Effector memory CD8-positive, alpha-beta T cell (primary cell): ENCODE results near the gene GRAMD1B.

Experiments used
- ATAC-seq: fragments of 150-1000 bp; cut with Tn5 transposase; replicated peaks from 2 replicates; pipeline ENCODE4 v1.10.0; 2021; ENCODE audit warnings: mild to moderate bottlenecking, moderate library complexity
- DNase-seq, 3 experiments: peaks; one replicate each; pipeline ENCODE4 v3.0.0; 2021
- H3K27ac Mint-ChIP-seq, 2 donors: one replicate each; pipeline ENCODE4 v1.8.0; 2022; ENCODE audit warnings: mild to moderate bottlenecking in 2 of 2, mixed read lengths in 2 of 2, moderate library complexity in 2 of 2
- H3K27me3 Mint-ChIP-seq, 2 donors: one replicate each; pipeline ENCODE4 v1.8.0; 2022; ENCODE audit warnings: mixed read lengths in 2 of 2
- H3K36me3 Mint-ChIP-seq: one replicate; pipeline ENCODE4 v1.8.0; 2022; ENCODE audit warnings: mild to moderate bottlenecking, moderate library complexity, mixed read lengths; ENCODE audit not compliant: insufficient read depth
- H3K4me1 Mint-ChIP-seq, 2 donors: one replicate each; pipeline ENCODE4 v1.8.0; 2022; ENCODE audit warnings: low read depth in 2 of 2, mixed read lengths in 2 of 2
- H3K4me3 Mint-ChIP-seq, 2 donors: one replicate each; pipeline ENCODE4 v1.8.0; 2022; ENCODE audit warnings: mild to moderate bottlenecking in 2 of 2, mixed read lengths in 2 of 2, moderate library complexity in 2 of 2
- H3K9me3 Mint-ChIP-seq, 2 donors: one replicate each; pipeline ENCODE4 v1.8.0; 2022; ENCODE audit warnings: mixed read lengths in 2 of 2

The GRAMD1B gene

DNA sequence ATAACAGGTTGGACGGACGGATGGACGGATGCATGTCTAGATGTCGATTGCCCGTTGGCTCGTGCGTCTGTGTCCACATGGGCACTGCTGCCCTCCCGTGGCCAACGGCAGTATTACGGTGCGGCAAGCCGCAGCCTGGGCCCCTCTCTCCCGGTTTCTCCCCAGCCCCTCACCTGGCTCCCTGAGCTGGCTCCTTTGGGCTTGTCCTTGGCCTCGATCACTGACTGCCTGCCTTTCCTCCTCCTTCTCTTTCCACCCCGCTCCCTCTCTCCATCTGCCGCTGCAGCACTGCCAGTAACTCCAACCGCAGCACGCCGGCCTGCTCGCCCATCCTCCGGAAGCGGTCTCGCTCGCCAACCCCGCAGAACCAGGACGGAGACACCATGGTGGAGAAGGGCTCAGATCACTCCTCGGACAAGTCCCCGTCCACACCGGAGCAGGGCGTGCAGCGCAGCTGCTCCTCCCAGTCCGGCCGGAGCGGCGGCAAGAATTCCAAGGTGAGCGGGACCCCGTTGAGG, 147.1 kb downstream of the GRAMD1B start:
- peak; percentile 36 to 67 (median 51) for DNase-seq
- no peak overlapping the region for H3K27ac Mint-ChIP-seq
- peak overlapping the region; percentile 6 to 30 for H3K4me3 Mint-ChIP-seq

DNA sequence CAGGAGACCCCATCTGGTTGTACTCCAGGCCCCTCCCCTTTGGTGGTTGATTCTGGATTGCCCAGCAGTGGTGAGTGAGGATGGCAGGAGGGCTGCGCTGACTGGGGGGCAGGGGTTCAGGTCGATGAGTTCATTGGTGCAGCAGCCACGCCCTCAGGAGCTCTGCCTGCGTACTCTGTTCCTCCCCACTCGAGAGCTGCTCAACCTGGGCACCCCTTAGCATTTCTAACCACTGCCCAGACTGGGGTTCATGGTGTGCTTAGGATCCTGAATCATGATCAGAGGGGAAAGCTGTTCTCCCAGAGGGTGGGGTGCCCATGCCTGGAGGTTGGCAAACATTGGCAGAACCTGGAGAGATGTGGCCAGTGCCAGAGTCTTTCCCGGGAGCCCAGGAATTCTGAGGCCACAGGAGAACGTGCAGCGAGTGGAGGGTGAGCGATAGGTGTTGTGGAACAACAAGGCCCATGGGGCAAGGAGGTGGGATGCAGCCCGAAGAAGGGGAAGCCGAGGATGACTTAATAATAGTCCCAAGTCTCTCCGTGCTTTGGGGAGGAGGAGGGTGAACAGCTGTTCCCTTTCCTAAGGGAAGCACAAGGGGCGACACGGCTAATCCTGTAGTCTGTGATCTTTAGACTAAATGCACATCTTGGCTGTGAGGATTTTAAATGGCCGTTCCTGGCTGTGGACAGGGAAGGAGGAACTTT, 148.9 kb downstream of the GRAMD1B start:
- Mint-ChIP-seq H3K4me1 (peaks cover 21 to 23% of the 10 kb centered on the region in 2 donors), H3K27me3 (no peaks in the 10 kb centered on the region), H3K9me3 (no peaks in the 10 kb centered on the region), H3K27ac (no peak overlapping the region), H3K4me3 (no peak overlapping the region), H3K36me3 (no peaks in the 10 kb centered on the region)
- DNase-seq = no peak
- ATAC-seq = no peak

More for the DNA sequence above, 147.1 kb downstream of the GRAMD1B start:
- Mint-ChIP-seq H3K4me1 (peaks cover 21 to 23% of the 10 kb centered on the region in 2 donors), H3K36me3 (no peaks in the 10 kb centered on the region), H3K27me3 (no peaks in the 10 kb centered on the region), H3K9me3 (no peaks in the 10 kb centered on the region)
- peak; percentile 68 for ATAC-seq

DNA sequence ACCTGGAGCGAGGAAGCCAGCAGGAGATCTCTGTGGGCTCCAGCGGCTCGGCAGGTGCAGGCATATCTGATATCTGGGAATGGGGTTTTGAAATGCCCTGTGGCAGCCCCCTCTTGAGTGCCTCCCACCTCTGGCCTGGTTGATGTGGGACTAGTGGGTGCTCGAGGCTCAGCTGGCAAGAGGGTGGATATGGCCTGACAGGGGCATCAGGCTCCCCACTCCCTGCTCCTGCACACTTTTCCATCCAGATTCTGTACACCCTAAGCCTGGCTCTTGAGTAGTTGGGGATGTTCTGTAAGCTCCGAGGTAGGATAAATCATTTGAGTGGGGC, 149.4 kb downstream of the GRAMD1B start:
- H3K9me3 Mint-ChIP-seq = no peaks in the 10 kb centered on the region
- H3K4me3 Mint-ChIP-seq = no peak overlapping the region
- ATAC-seq (no peak), DNase-seq (no peak)
- H3K27ac Mint-ChIP-seq = no peak overlapping the region
- H3K4me1 Mint-ChIP-seq = peaks cover 21 to 23% of the 10 kb centered on the region in 2 donors
- no peaks in the 10 kb centered on the region for H3K27me3 Mint-ChIP-seq
- H3K36me3 Mint-ChIP-seq = no peaks in the 10 kb centered on the region

DNA sequence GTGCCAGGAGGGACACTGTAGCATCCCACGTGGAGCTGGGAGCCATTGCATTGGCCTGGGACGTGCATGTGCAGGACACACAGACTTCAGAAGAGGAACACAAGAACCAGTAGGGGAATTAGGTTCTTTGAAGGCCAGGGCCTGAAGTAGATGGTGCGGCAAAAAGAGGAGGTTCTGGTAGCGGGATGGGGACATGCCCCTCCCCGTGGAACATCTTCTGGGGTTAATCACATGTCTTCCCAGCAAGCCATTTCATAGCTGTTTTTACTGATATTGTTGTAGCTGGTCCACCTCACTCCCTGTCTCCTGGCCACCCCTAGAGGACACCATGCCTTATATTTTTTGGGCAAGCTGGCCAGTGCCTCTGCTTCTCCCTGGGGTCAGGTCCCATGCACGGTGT, 150.1 kb downstream of the GRAMD1B start:
- Mint-ChIP-seq H3K4me1 (peaks cover 19 to 23% of the 10 kb centered on the region in 2 donors), H3K27me3 (no peaks in the 10 kb centered on the region), H3K36me3 (no peaks in the 10 kb centered on the region), H3K27ac (no peak overlapping the region), H3K9me3 (no peaks in the 10 kb centered on the region), H3K4me3 (no peak overlapping the region)
- peak; percentile 6 for ATAC-seq
- peak in 1 of 3 experiments; percentile 3 for DNase-seq

DNA sequence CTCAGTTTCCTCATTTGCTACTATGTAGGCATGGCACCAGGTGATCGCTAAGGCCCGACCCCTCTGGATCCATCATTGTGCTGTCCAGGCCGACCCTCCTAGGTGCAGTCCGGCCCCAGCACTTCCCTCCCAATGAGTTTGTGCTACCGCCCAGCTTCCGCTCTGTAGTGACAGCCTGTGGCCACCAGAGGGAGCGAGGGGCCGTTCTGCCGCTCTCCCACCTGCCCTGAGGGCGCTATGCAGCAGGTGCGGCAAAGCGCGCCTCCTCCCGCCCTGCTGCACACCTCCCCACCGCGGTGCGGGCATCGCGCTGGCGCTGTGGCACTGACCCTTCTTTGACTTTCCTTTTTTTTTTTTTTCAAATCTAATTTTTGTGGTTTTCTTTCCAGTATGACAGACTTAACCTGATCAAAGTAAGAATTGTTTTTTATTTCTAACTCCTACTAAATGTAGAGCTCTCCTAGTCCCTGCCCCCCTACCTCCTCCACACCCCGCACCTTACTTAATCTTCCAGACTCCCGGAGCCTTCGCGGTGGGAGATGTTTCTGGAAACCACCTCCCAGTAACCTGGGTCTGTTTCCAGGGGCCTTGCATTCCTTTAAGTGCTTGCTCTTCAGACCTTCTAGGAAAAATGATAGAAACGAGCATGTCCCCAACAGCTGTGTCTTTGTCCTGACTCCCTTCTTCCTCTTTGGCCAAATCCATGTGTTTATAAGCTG, 150.6 kb downstream of the GRAMD1B start:
- peak; percentile 42 to 59 (median 48) for DNase-seq
- no peak overlapping the region for H3K27ac Mint-ChIP-seq
- peak overlapping the region in 1 of 2 donors; percentile 13 for H3K4me3 Mint-ChIP-seq
- no peaks in the 10 kb centered on the region for H3K27me3 Mint-ChIP-seq
- peaks cover 19 to 23% of the 10 kb centered on the region in 2 donors for H3K4me1 Mint-ChIP-seq
- no peaks in the 10 kb centered on the region for H3K9me3 Mint-ChIP-seq
- peak; percentile 91 for ATAC-seq
- H3K36me3 Mint-ChIP-seq = no peaks in the 10 kb centered on the region

DNA sequence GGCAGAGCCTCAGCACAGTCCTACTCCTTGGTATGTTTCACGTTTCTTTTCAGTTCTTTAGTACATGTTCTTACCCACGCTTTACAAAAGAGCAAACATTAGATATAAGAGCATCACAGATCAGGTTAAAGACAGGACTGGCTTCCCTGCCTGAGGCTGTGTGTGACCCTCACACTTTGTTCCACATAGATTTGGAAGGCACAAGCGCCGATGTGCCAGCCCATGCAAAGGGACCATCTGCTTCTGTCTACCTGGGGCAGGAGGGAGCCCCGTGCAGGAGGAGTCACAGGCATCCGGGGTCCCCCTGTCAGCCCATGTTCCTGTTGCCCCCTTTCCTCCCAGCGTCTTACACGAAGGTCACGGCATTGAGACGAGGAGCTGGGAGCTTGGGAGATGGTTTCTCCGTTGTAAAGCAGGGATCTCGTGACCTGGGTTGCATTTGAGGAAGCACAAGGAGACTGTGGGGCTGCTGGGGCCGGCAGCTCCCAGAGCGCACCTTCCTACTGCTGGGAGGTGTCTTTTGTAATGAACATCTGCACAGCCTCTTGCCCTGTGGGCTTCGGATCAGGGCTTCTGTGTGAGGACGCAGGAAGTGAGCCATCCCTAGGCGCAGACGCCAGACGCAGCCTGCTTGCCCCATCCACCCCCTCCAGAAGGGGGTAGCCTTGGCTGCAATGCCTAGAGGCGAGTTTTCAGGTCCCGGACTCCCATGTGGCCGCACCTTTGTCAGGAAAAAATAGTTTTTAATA, 151.8 kb downstream of the GRAMD1B start:
- H3K36me3 Mint-ChIP-seq = no peaks in the 10 kb centered on the region
- ATAC-seq = no peak
- no peak overlapping the region for H3K27ac Mint-ChIP-seq
- H3K9me3 Mint-ChIP-seq = no peaks in the 10 kb centered on the region
- no peak for DNase-seq
- peaks cover 14 to 16% of the 10 kb centered on the region in 2 donors for H3K4me1 Mint-ChIP-seq
- H3K27me3 Mint-ChIP-seq = no peaks in the 10 kb centered on the region
- H3K4me3 Mint-ChIP-seq = no peak overlapping the region

DNA sequence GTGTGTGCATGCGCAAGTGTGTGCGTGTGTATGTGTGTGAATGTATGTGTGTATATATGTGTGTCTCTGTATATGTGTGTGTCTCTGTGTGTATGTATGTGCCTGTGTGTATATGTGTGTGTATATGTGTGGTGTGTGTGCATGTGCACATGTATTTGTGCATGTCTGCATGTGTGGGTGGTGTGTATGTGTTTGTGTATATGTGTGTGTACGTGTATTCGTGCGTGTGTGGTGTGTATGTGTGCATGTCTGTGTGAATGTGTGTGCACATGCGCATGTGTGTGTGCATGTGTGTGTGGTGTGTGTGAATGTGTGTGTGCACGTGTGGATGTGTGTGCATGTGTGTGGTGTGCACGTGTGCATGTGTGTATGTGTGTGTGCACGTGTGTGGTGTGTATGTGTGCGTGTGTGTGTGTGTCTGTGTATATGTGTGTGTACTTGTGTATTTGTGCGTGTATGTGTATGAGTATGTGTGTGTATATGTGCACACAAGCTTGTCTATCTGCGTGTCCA, 153.0 kb downstream of the GRAMD1B start:
- no peaks in the 10 kb centered on the region for H3K9me3 Mint-ChIP-seq

DNA sequence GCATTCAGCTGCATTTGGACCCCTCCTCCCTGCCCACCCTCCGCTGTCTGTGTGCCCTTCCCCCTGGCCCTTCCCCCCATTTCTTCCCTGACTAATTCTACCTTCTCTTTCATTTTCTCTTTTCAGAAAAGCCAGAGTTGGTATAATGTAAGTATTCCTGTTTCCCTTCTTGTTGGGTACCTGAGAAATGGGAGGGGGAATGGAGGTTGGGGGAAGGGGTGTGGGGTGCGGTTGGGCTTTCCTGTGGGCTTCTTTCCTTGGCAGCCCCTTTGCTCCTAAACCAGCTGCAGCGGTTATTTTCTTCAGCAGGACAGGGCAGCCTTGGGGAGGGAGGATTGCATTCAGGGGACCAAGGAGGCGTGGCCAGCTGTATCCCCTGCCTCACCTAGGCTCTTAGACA, 154.1 kb downstream of the GRAMD1B start:
- H3K4me1 Mint-ChIP-seq = peaks cover 9 to 10% of the 10 kb centered on the region in 2 donors
- no peaks in the 10 kb centered on the region for H3K9me3 Mint-ChIP-seq
- ATAC-seq (no peak), DNase-seq (no peak)
- no peaks in the 10 kb centered on the region for H3K27me3 Mint-ChIP-seq
- H3K4me3 Mint-ChIP-seq = no peak overlapping the region
- no peak overlapping the region for H3K27ac Mint-ChIP-seq
- no peaks in the 10 kb centered on the region for H3K36me3 Mint-ChIP-seq

More for the DNA sequence above, 153.0 kb downstream of the GRAMD1B start:
- Mint-ChIP-seq H3K27me3 (no peaks in the 10 kb centered on the region), H3K4me3 (no peak overlapping the region), H3K4me1 (peaks cover 9 to 10% of the 10 kb centered on the region in 2 donors), H3K27ac (no peak overlapping the region), H3K36me3 (no peaks in the 10 kb centered on the region)
- ATAC-seq = no peak
- DNase-seq = no peak

DNA sequence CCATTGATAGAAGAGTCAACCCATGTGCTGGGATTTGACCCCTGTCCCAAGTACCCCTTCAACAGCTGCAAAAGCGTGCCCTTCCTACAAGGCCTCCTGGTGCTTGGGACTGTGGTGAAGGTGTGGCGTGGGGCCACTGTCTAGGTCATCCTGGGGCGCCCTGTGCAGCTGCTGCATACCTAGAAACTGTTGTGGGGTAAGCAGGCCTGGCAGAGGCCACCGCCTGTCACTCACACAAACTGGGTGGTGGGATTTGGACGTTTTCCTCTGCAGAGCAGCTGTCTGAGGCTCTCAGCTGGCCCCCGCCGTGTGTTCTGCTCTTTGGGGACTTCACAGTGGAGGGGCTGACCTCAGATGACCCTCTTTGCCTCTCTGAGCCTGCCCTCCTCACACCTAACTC, 154.7 kb downstream of the GRAMD1B start:
- no peaks in the 10 kb centered on the region for H3K9me3 Mint-ChIP-seq

DNA sequence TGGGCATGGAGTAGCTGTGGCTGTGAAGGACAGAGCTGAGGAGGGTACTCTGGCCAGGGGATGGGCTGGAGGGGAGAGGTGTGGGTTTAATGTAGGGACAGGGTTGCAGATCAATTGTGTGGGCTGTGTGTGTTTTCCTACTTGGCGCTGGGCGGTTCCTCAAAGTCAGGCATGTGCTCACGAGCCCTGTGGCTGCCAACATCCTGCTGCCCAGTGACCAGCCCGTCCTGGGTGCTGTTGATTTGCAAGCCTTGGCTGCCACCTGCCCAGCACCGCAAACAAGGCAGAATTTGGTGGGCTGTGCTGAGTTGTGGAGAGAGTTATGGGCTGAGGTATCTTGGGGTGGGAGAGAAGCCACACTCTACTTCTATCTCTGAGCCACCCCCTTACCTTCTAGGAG, 155.1 kb downstream of the GRAMD1B start:
- Mint-ChIP-seq H3K4me3 (no peak overlapping the region), H3K27me3 (no peaks in the 10 kb centered on the region), H3K4me1 (peaks cover 9 to 10% of the 10 kb centered on the region in 2 donors), H3K9me3 (no peaks in the 10 kb centered on the region), H3K36me3 (no peaks in the 10 kb centered on the region), H3K27ac (no peak overlapping the region)
- DNase-seq (no peak), ATAC-seq (no peak)

More for the DNA sequence above, 154.7 kb downstream of the GRAMD1B start:
- ATAC-seq (no peak), DNase-seq (no peak)
- Mint-ChIP-seq H3K4me1 (peaks cover 9 to 10% of the 10 kb centered on the region in 2 donors), H3K27ac (no peak overlapping the region), H3K4me3 (no peak overlapping the region), H3K36me3 (no peaks in the 10 kb centered on the region), H3K27me3 (no peaks in the 10 kb centered on the region)

DNA sequence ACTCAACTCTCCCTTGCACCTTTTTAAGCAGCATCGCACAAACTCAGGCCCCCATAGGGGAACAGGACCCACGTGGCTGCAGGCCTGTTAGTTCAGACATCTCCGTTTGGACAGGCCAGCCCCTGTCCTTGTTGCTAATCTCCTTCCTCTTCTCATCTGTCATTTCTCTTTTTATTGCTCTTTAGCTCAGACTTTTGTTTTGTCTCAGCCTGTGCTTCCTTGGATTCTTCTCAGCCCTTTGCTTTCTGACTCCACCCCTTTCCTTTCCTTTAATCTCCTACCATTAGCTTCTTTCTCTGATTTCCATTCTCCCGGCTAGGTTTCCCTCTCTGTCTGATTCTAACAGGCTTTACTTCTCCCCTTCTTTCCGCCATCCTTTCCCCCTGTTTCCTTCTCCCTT, 155.6 kb downstream of the GRAMD1B start:
- no peaks in the 10 kb centered on the region for H3K36me3 Mint-ChIP-seq
- no peak overlapping the region for H3K27ac Mint-ChIP-seq
- peaks cover 5% of the 10 kb centered on the region in 2 donors for H3K4me1 Mint-ChIP-seq
- H3K4me3 Mint-ChIP-seq = no peak overlapping the region
- H3K9me3 Mint-ChIP-seq = no peaks in the 10 kb centered on the region
- ATAC-seq = no peak
- no peak for DNase-seq
- H3K27me3 Mint-ChIP-seq = no peaks in the 10 kb centered on the region

DNA sequence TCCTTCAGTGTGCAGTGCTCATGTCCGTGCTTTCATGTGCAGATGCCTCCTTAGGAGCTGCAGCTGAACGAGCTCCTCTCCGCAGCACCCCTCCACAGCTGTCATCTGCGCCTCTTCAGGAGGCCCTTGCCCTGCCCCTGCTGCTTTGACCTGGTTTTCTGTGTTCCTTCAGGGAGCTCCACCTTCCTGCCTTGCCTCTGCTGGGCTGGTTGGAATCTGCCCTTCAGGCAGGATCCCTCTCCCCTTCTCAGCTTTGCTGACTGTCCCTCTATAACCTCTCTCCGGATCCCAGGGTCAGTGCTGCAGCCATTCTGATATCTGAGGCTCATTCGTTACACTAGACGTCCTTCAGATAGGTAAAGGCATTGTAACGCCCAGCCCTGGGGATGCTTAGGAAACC, 156.5 kb downstream of the GRAMD1B start:
- no peak for ATAC-seq
- H3K27ac Mint-ChIP-seq = no peak overlapping the region
- no peak for DNase-seq
- H3K36me3 Mint-ChIP-seq = no peaks in the 10 kb centered on the region
- no peaks in the 10 kb centered on the region for H3K27me3 Mint-ChIP-seq
- H3K4me3 Mint-ChIP-seq = no peak overlapping the region
- no peaks in the 10 kb centered on the region for H3K4me1 Mint-ChIP-seq
- H3K9me3 Mint-ChIP-seq = no peaks in the 10 kb centered on the region

DNA sequence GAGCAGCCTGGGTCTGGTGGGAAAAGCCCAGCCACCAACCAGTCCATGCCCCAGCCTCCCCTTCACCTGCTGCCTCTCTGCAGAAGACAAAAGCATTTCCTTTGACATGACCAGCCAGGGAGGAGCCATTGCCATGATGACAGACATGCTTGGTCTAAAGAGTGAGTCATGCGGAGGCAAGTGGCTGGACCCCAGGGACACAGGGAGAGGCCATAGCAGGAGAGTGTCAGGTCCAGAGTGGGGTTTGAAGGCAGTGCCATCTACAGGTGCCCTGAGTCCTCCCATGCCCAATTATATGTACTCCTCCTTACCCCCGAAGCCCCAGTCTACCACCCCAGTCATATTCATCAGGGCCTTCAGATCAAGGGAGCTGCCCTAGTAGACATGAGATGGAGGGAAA, 157.0 kb downstream of the GRAMD1B start:
- Mint-ChIP-seq H3K9me3 (no peaks in the 10 kb centered on the region), H3K36me3 (no peaks in the 10 kb centered on the region), H3K27me3 (no peaks in the 10 kb centered on the region), H3K27ac (no peak overlapping the region), H3K4me1 (no peaks in the 10 kb centered on the region), H3K4me3 (no peak overlapping the region)
- no peak for ATAC-seq
- DNase-seq = no peak
